A673 (cell line): Measurements from ENCODE around the gene SLC22A7.

ENCODE experiments used
- EZH2 ChIP-seq: fragments of 200-600 bp; sonication (generic); IDR thresholded peaks from 2 replicates; pipeline ENCODE4 v1.6.1; 2017; ENCODE audit warnings: borderline replicate concordance, low read depth, mild to moderate bottlenecking, mixed read lengths, antibody characterized with exemption, low read length; ENCODE audit not compliant: poor library complexity, severe bottlenecking
- TF ChIP-seq, protein P1 (sequence below): fragments of 300-800, 200-600 bp; sonication (generic); conservative IDR thresholded peaks from 2 replicates; pipeline ENCODE4 v1.5.1; 2017; ENCODE audit warnings: low read depth, mild to moderate bottlenecking, antibody characterized with exemption, low read length, moderate library complexity, mixed read lengths

DNA sequence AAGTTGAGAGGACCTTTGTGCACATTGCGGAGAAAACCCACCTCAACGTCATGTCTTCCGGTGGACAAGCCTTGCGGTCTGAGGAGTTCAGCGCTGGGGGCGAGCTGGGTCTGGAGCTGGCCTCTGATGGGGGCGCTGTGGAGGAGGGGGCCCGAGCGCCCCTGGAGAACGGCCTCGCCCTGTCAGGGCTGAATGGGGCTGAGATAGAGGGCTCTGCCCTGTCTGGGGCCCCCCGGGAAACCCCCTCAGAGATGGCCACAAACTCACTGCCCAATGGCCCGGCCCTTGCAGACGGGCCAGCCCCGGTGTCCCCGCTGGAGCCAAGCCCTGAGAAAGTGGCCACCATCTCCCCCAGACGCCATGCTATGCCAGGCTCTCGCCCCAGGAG lies 14.6 kb upstream of the SLC22A7 start:
- TF ChIP-seq, protein P1, sequence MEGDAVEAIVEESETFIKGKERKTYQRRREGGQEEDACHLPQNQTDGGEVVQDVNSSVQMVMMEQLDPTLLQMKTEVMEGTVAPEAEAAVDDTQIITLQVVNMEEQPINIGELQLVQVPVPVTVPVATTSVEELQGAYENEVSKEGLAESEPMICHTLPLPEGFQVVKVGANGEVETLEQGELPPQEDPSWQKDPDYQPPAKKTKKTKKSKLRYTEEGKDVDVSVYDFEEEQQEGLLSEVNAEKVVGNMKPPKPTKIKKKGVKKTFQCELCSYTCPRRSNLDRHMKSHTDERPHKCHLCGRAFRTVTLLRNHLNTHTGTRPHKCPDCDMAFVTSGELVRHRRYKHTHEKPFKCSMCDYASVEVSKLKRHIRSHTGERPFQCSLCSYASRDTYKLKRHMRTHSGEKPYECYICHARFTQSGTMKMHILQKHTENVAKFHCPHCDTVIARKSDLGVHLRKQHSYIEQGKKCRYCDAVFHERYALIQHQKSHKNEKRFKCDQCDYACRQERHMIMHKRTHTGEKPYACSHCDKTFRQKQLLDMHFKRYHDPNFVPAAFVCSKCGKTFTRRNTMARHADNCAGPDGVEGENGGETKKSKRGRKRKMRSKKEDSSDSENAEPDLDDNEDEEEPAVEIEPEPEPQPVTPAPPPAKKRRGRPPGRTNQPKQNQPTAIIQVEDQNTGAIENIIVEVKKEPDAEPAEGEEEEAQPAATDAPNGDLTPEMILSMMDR = no peak
- TF ChIP-seq EZH2 = no peak
